ENCODE measurements around the gene DDX47.

The DDX47 gene

GRCh38 chr12:12788131-12788530, 25.0 kb upstream of the DDX47 start:
- DNase-seq (ENCODE audit: low read depth in 2 of 2): peak in 1 of 2 donors; percentile 58
- no peak overlapping the region for H3K4me3 ChIP-seq (replicated peaks in 1 of 2; ENCODE audit: low read depth in 2 of 2, low read length in 2 of 2)
- TF ChIP-seq, protein P1, sequence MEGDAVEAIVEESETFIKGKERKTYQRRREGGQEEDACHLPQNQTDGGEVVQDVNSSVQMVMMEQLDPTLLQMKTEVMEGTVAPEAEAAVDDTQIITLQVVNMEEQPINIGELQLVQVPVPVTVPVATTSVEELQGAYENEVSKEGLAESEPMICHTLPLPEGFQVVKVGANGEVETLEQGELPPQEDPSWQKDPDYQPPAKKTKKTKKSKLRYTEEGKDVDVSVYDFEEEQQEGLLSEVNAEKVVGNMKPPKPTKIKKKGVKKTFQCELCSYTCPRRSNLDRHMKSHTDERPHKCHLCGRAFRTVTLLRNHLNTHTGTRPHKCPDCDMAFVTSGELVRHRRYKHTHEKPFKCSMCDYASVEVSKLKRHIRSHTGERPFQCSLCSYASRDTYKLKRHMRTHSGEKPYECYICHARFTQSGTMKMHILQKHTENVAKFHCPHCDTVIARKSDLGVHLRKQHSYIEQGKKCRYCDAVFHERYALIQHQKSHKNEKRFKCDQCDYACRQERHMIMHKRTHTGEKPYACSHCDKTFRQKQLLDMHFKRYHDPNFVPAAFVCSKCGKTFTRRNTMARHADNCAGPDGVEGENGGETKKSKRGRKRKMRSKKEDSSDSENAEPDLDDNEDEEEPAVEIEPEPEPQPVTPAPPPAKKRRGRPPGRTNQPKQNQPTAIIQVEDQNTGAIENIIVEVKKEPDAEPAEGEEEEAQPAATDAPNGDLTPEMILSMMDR (IDR thresholded peaks at IDR 0.05; ENCODE audit: low read depth, low read length): no peak

GRCh38 chr12:12788675-12789368, 24.3 kb upstream of the DDX47 start:
- H3K4me3 ChIP-seq (replicated peaks in 1 of 2; ENCODE audit: low read depth in 2 of 2, low read length in 2 of 2): no peak overlapping the region
- TF ChIP-seq, protein P1 (IDR thresholded peaks at IDR 0.05; ENCODE audit: low read depth, low read length): peak; percentile 66
- peak; percentile 85 to 89 for DNase-seq (ENCODE audit: low read depth in 2 of 2)

DNA sequence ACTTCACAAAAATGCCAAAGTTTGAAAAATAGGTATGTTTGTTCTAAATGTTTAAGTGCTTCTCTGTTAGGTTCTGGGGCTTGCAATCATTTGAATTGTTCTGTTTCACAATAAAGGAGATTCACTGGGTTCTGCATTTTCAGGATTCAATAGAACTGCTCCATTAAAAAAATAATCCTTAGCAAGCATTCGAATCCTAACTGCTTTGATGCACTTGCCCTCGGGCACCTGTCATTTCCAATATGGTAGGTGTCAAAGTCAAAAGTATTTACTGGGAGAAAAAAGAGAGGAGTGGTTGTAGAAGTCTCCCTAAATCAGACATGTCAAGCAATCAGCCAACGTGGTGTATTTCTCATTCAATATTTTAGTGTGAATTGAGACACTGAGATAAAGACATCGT, 22.2 kb upstream of the DDX47 start:
- TF ChIP-seq, protein P1 (IDR thresholded peaks at IDR 0.05; ENCODE audit: low read depth, low read length): no peak
- no peak overlapping the region for H3K4me3 ChIP-seq (replicated peaks in 1 of 2; ENCODE audit: low read depth in 2 of 2, low read length in 2 of 2)
- DNase-seq (ENCODE audit: low read depth in 2 of 2): no peak

DNA sequence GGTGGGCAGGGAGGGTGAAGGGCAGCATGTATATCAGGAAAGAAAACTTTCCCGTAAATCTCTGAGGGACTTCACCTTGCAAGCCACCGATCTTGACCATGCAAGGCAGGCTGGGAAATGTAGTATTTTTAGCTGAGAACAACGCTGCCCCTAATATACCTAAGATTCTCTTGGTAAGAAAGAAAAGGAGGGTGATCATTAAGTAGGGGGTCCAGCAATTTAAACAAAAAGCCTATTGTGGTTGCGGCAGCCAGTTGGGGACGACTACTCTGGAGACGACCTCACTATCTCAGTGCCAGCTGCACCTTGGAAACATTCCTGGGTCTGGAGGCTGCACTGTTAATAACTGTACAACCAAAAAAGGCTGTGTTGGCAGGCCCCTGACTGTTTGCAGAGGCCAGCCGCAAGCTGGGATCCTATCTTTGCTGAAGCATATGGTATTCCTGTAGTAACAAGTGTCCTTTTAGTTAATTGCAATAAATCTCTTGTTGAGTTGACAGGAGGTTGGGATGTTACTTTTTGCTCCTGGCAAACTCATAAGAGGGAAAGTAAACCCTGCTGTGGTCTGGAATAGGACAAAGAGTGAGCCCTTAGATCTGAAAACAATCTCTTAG, 21.3 kb upstream of the DDX47 start:
- DNase-seq (ENCODE audit: low read depth in 2 of 2): peak in 1 of 2 donors; percentile 40
- H3K4me3 ChIP-seq (replicated peaks in 1 of 2; ENCODE audit: low read depth in 2 of 2, low read length in 2 of 2): no peak overlapping the region
- TF ChIP-seq, protein P1 (IDR thresholded peaks at IDR 0.05; ENCODE audit: low read depth, low read length): no peak

DNA sequence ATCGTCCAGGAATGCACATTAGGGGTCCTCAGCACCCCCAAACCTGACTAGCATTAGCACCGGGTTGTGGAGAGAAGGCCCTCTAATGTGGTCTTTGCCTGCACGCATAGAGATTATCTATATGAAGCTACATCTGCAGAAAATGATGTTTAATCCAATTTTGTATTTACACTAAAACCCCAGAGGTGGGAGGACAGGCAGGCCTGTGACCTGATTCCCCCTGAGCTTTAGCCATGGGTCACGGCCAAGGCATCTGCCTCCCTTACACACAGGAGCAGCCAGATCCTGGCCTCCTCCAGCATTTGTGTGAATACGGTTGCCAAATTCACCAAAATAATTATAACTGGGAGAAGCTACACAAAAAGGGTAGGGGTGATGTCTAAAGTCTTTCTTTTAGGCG, 20.7 kb upstream of the DDX47 start:
- H3K4me3 ChIP-seq (replicated peaks in 1 of 2; ENCODE audit: low read depth in 2 of 2, low read length in 2 of 2): no peak overlapping the region
- TF ChIP-seq, protein P1 (IDR thresholded peaks at IDR 0.05; ENCODE audit: low read depth, low read length): no peak
- DNase-seq (ENCODE audit: low read depth in 2 of 2): no peak

DNA sequence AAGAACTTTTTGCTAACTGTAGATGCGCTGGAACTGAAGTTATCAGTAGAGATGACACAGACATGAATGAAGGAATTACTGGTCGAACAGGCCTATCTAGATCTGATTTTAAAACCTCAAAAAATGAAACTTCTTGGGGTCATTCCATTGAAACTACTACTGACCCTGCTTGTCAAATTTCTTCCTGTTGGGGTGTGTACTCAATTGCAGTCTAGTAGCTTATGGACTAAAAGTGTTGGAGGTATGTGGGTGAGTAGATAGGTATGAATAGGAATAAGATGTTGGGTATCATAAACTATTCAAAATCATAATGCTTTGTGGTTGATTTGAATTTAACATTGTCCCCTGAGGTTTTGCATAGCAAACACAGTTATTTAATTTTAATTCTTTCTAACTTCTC, 18.5 kb upstream of the DDX47 start:
- TF ChIP-seq, protein P1 (IDR thresholded peaks at IDR 0.05; ENCODE audit: low read depth, low read length): no peak
- no peak for DNase-seq (ENCODE audit: low read depth in 2 of 2)
- H3K4me3 ChIP-seq (replicated peaks in 1 of 2; ENCODE audit: low read depth in 2 of 2, low read length in 2 of 2): no peak overlapping the region

Measured in cardiac fibroblast (primary cell).